GM20431 (cell line): ENCODE data around the gene MRPS27.
"Not testable (repeated sequence)": the region's sequence is repeated elsewhere in the genome, so short reads cannot be mapped to it uniquely, and the experiment has no call there.

Experiments used
- in situ Hi-C: fragments of 300-500 bp; cut with MseI, MboI; formaldehyde crosslinking; loops from one replicate; pipeline ENCODE4 v1.15.0; 2020; ENCODE audit warnings: low sequenced_read_pairs; ENCODE audit not compliant: unreplicated experiment

MRPS27 gene

DNA sequence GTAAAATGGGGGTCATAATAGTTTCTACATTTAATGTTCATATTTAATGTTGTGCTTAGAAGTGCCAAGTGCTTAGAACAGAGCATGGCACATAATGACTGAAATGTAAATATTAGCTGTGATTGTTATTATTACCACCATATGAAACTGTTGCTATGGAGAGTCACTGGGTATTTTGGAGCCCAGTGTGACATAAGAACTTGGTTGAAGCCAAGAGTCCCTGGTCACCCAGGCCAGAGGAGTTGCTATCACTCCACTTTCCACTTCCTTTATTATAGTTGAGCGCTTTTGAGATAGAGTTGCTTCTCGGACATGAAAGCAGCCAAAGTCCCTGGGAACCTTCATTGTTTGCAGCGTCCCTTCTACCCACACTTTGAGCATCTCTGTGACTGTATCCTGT is 135.6 kb downstream of the MRPS27 start:
- in situ Hi-C loops, result no loop called here

DNA sequence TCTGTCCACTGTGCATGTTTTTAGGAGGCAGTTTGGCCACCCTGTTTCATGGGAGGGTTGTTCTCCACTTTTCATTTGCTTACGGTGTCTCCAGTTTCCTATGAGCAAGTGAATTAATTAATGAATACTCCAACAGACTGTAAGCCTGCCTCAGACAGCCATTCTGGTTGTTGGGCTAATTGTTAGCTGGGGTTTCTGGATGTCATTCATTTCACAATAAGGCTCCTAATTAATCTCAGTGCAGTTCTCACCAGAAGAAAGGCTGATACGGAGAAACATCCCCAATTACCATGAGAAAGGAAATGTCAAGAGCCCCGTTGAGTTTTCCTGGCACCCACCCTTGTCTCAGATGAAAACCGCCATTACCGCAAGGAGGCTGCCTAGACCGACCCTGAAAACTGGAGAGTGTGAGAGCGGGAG is 136.9 kb downstream of the MRPS27 start:
- in situ Hi-C loops, result no loop called here

DNA sequence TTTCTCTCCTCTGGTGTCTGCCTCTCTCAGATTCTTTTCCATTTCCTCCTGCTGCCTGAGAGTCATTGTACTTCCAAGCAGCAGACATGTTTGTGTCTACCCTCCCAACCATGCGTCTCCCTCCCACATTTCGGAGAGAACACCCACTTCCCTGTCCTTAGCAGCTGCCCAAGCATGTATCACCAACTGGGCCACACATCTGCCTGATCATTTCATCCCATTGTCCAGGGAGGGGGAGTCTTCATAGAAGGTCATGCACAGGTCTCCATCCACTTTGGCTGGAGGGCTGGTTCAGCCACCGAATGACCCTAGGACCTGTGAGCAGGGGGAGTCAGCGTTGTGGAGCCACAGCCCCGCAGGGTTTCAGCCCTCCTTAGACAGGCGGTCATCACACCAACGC is 137.4 kb downstream of the MRPS27 start:
- in situ Hi-C loops, result no loop called here

DNA sequence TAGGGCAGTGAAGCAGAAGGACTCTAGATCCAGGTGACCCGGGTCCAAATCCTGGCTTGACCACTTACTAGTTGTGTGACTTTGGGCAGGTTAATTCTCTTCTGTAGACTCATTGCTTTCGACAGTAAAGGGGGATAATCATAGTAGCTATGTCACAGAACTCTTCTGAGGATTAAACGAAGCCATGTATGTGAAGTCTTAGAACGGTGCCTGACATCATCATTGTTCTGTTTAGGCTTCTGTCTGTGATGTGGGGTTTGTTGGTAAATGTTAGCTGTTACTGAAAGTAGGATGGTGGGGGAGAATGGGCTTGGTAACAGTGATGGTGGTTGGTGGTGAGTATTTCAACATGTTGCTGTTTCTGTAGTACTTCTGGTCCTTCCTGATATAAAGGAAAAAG is 139.1 kb downstream of the MRPS27 start:
- in situ Hi-C loops, result no loop called here

DNA sequence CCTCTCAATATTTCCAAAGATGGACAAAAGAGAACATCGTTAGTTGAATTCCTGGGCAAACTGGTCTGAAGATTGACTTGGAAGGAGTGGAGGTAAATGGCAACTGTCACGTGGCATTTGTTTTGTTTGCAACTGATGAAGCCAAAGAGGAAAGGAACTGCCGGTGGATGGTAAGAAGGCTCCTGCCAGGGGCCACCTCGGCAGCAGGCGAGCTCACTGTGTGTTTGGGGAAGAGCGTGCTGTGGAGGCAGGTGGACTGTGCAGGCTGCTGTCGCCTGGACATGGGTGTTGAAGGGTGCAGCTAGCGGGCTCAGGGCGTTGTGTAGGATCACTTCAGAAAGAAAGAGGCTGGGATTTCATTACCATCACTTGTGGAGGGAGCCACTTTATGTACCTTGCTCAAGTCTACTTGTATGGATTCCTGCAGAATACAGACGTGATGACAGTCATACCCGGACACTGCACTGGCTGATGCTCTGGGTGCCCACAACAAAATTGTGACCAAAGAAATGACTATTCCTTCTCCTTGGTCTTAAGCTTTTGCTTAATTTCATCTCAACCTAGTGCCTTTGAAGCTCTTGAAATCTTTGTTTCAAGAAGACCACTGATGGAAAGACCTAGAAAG is 140.1 kb downstream of the MRPS27 start:
- in situ Hi-C loops, result no loop called here

DNA sequence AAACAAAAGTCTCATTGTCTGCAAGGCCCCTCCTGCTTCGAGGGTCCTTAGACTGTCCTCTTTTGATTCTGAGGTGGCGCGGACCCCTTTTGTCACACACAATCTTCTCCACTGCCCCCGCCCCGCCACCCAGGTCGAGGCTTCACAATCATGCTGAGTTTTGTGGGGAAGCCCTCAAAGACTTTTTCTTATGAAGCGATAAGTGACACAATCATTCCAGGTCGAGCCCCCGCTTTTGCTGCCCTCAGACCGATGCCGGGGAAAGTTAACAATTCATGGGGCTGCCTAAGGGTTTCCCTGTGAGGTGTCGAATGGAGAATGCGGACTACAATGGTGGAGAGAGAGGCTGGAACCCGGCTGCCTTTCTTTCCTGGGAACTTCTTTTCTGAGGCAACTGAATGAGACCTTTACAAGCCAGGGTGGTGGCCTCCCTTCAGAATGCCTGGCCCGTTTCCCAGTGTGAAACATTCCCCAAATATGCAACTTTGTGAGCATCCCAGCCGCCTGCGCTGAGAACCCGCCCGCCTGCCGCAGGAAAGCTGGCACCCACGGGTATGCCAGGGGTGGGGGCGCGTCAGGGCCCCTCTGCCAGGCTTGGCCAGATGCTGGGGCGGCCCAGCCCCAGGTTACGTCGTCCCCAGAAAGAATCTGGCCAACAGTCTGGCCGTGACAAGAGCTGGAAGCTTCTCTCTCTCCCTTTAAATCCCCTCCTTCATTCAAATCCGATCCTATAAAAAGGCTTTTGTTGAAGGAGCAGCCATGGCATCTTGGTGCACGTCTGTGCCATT is 140.8 kb downstream of the MRPS27 start:
- in situ Hi-C loops, result no loop called here

DNA sequence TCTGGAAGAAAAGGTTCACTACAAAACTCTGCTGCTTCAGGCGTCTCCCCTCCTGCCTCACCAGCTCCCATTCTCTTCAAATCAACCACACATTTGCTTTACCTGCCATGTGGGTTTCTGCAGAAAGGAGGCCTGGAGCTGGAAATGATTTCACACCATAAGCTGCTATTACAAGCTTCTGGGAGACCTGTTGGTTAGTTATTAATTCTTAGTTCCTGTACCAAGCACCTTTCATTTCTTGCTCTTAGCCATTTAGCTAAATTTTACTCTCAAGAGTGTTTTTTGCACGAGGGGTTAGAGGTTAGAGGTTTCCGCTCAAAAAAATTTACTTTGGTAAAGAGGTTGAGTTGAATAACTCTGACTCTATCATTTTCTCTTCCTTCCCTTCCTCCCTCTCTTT is 142.5 kb downstream of the MRPS27 start:
- in situ Hi-C loops, result no loop called here

DNA sequence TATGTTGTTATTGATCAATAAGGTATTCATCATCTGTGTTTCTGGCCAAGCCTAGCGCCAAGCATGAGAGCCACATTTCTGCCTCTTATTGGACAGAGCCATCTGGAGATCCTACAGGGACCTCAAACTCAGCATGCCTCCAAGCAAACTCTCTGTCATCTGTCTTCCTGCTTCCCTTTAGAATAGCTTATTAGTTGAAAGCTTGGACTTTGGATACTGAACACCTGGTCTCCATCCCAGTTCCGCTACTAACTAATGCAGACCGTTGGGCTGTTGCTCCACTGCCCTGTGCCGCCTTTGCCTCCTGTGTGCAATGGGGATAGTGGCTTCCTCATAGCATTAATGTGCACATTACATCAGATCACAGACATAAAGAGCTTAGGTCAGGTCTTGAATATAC is 147.3 kb downstream of the MRPS27 start:
- in situ Hi-C loops, result no loop called here

DNA sequence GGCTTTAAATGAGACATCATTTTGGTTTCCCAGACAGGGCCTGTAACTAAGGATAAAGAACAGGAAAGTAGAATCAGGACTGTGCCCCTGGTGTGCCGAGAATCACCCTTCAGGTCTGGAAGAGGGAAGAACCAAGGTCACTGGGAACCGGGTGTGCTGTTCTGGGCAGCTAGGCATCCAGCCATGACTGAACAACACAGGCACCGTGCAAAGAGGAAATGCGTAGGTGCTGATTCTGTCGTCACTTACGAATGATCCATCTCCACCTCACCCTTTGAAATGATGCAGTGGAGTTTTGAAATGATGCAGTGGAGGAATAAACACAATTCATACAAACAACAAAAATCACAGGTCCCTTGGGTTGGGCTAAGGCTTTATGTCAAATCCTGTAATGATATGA is 148.4 kb downstream of the MRPS27 start:
- in situ Hi-C loops, result no loop called here

DNA sequence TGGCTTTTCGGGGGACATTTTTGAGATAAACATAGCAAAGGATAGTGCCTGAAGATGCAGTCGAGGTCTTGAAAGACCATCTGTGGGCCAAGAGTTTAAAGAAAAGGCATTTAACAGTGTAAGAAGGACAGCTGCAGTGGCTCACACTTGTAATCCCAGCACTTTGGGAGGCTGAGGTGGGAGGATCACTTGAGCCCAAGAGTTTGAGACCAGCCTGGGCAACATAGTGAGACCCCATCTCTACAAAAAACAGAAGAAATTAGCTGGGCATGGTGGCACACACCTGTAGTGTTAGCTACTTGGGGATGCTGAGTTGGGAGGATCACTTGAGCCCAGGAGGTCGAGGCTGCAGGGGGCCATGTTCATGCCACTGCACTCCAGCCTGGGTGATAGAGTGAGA is 148.9 kb downstream of the MRPS27 start:
- in situ Hi-C loops, result not testable (repeated sequence)

DNA sequence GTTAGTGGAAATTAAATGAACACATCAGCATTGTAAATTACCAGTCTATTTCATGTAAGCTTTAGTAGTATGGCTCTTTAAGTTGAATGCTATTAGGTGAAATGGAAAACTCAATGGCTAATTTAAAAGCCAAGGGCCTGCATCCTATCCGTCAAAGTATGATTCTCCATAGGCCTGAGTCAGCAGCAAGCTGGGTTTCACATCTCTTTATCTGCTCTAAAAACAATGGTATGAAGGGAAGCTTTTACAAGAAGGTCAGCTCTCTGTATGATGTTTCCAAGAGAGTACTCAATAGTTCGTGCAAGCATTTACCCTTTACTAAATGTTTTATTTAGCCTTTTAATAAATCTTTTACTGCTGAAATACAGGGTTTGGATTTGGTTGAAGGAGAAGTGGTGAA is 149.9 kb downstream of the MRPS27 start:
- in situ Hi-C loops, result no loop called here
